Fibroblast of pulmonary artery (primary cell): ENCODE measurements around the gene IFNGR1.
"Not testable (repeated sequence)": the region's sequence is repeated elsewhere in the genome, so short reads cannot be mapped to it uniquely, and the experiment has no call there.

Experiments
- DNase-seq: peaks from one replicate; pipeline ENCODE4 v3.0.0-alpha.2; 2010; ENCODE audit warnings: low read depth
- H3K4me3 ChIP-seq: replicated peaks from 2 replicates; pipeline ENCODE4 v1.5.1; 2011; ENCODE audit warnings: low read depth, mild to moderate bottlenecking, control low read depth, low read length, moderate library complexity
- CTCF ChIP-seq: IDR thresholded peaks from 2 replicates; pipeline ENCODE4 v1.5.1; 2011; ENCODE audit warnings: mild to moderate bottlenecking, control low read depth, low read length, inconsistent platforms; ENCODE audit errors: missing control alignments

The IFNGR1 gene

GRCh38 chr6:137213813-137214212 lies 5.4 kb downstream of the IFNGR1 start:
- no peak for TF ChIP-seq CTCF
- no peak for DNase-seq
- H3K4me3 ChIP-seq: no peak overlapping the region

GRCh38 chr6:137213331-137213740 lies 5.8 kb downstream of the IFNGR1 start:
- no peak for TF ChIP-seq CTCF
- DNase-seq: no peak
- no peak overlapping the region for H3K4me3 ChIP-seq

- no peak for TF ChIP-seq CTCF
- no peak overlapping the region for H3K4me3 ChIP-seq
- DNase-seq: no peak
These were observed 7.3 kb downstream of the IFNGR1 start for GRCh38 chr6:137211910-137212309.

- DNase-seq: peak; percentile 85
- H3K4me3 ChIP-seq: no peak overlapping the region
- no peak for TF ChIP-seq CTCF
These were observed 8.3 kb downstream of the IFNGR1 start for GRCh38 chr6:137210903-137211302.

GRCh38 chr6:137208279-137208678 lies 10.9 kb downstream of the IFNGR1 start:
- DNase-seq: no peak
- no peak overlapping the region for H3K4me3 ChIP-seq
- no peak for TF ChIP-seq CTCF

GRCh38 chr6:137207457-137207856 lies 11.7 kb downstream of the IFNGR1 start:
- not testable (repeated sequence) for DNase-seq, H3K4me3 ChIP-seq

GRCh38 chr6:137206577-137206976 lies 12.6 kb downstream of the IFNGR1 start:
- no peak for DNase-seq
- no peak for TF ChIP-seq CTCF
- no peak overlapping the region for H3K4me3 ChIP-seq

GRCh38 chr6:137203256-137203655 lies 15.9 kb downstream of the IFNGR1 start:
- H3K4me3 ChIP-seq: no peak overlapping the region
- no peak for DNase-seq
- no peak for TF ChIP-seq CTCF
